ENCODE results near the gene RAX2. TPM values are rescaled to one million over a fixed set of nuclear protein-coding genes. Genes with fewer than 3 reads are reported as not detected.

The RAX2 gene
- total and polyA plus RNA-seq, 2 of the 8 experiments (the other 6 are each of a cell fraction or from before 2014, with no cell fraction given) = 0.08 TPM; not detected in 1

DNA sequence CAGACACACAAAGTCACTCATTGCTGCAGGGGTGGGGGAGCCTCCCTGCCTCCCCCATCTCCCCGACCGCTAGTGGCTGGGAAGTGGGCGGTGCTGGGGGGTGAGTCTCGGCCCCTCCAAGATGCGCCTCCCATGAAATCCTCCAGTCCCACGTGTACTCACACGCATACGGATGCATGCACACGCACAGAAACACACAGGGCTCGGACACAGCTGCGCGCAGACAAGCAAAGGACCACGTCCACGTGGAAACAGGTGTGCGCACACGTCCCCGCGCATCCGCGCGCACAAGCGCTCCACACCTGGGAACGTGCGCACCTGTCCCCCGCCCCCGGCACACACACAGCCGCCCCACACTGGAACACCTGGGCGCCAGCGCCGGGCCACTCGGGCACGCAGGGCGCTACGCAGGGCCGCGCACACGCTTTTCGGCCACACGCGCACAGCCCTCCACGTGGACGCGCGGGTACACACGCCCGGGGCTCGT, 13.5 kb upstream of the RAX2 start:
- Histone ChIP-seq H4K91ac (replicated peaks; ENCODE audit: insufficient read length, low read length) (peak overlapping the region; percentile 74), H3K4ac (replicated peaks; ENCODE audit: insufficient read length, low read depth, low read length) (peak overlapping the region; percentile 78), H3K27ac (ENCODE audit: low read depth, low read length) (no peak overlapping the region), H2BK120ac (replicated peaks; ENCODE audit: low read depth, low read length) (peak overlapping the region; percentile 90), H2BK20ac (ENCODE audit: low read length) (0 out of 2 replicates have a peak overlapping the region, but pooled peaks have one; percentile 80), H2AK5ac (ENCODE audit: low read depth, low read length) (no peak overlapping the region; the same call in 1 of the 2 replicates), H2AFZ (ENCODE audit: low read length) (no peak overlapping the region; the same call in 1 of the 2 replicates), H3K36me3 (ENCODE audit: control insufficient read depth in 2 of 4, insufficient read depth in 4 of 4, low read length in 3 of 4) (peaks cover 0 to 14% (median 3%) of the 10 kb centered on the region in 4 experiments; a peak in 2 of 8 replicates), H3K79me2 (ENCODE audit: control insufficient read depth in 1 of 2, insufficient read depth in 2 of 2, low read length in 2 of 2) (no peaks in the 10 kb centered on the region), H3K23me2 (ENCODE audit: low read depth, low read length) (peaks cover 7% of the 10 kb centered on the region; the same call in 1 of the 2 replicates), H4K8ac (ENCODE audit: extremely low read depth, insufficient read depth, low read length) (peak overlapping the region; percentile 88; the same call in 1 of the 2 replicates), H3K4me1 (replicated peaks in 1 of 4; ENCODE audit: control insufficient read depth in 3 of 4, insufficient read depth in 4 of 4, low read length in 3 of 4) (peaks cover 0 to 9% (median 1%) of the 10 kb centered on the region in 4 experiments; a peak in 3 of 7 replicates), H3K9me3 (ENCODE audit: insufficient read depth in 2 of 2, low read depth in 1 of 2, low read length in 1 of 2) (peaks cover 17 to 22% of the 10 kb centered on the region in 2 experiments), H3K79me1 (ENCODE audit: low read depth, low read length) (no peaks in the 10 kb centered on the region), H2BK5ac (ENCODE audit: low read depth, low read length) (peak overlapping the region; percentile 44; the same call in 1 of the 2 replicates), H3K27me3 (replicated peaks in 1 of 4; ENCODE audit: control insufficient read depth in 3 of 4, extremely low read depth in 1 of 4, insufficient read depth in 3 of 4, low read length in 3 of 4) (peaks cover 0 to 17% (median 7%) of the 10 kb centered on the region in 4 experiments; a peak in 6 of 7 replicates), H3K56ac (replicated peaks; ENCODE audit: insufficient read length, low read depth, low read length) (peak overlapping the region; percentile 39), H3K14ac (ENCODE audit: insufficient read length) (no peak overlapping the region), H3K9ac (replicated peaks in 1 of 4; ENCODE audit: extremely low read depth in 1 of 4, low read depth in 3 of 4, low read length in 3 of 4) (peak overlapping the region in 1 of 4 experiments; percentile 71; a peak in 2 of 7 replicates), H3K4me2 (ENCODE audit: insufficient read depth in 1 of 2, low read depth in 2 of 2, low read length in 2 of 2) (peak overlapping the region; percentile 73 to 74), H3K23ac (ENCODE audit: insufficient read length) (no peak overlapping the region), H3K18ac (ENCODE audit: extremely low read depth, low read length) (peak overlapping the region; percentile 90; the same call in 1 of the 2 replicates), H4K5ac (ENCODE audit: insufficient read length, low read depth, low read length) (no peak overlapping the region), H3K4me3 (ENCODE audit: extremely low read depth in 1 of 4, insufficient read depth in 2 of 4, low read depth in 3 of 4, low read length in 4 of 4) (peak overlapping the region; percentile 48 to 95 (median 66)), H4K20me1 (replicated peaks in 1 of 2; ENCODE audit: control insufficient read depth in 1 of 2, insufficient read depth in 2 of 2, low read length in 2 of 2) (no peaks in the 10 kb centered on the region), H2BK12ac (ENCODE audit: low read depth, low read length) (peak overlapping the region; percentile 80; the same call in 1 of the 2 replicates), H2BK15ac (ENCODE audit: low read length) (no peak overlapping the region)
- DNase-seq (ENCODE audit: low read depth in 1 of 2, low spot score in 2 of 2) (no peak), FAIRE-seq (no peak)
- CTCF ChIA-PET (ENCODE audit: partially characterized antibody) = interaction anchor here (0.6 to 1.1 kb wide), 2 partner anchors 33 to 431 kb away, joined by 3 read pairs; no protein-coding TSS in a partner anchor
- WGBS, 2 experiments (ENCODE audit: extremely low coverage in 1 of 2, insufficient coverage in 1 of 2, insufficient read length in 1 of 2, insufficient replicate concordance in 2 of 2, low coverage in 1 of 2, low lambda C conversion rate in 2 of 2, missing lambda C conversion rate in 1 of 2) = 7% methylated on average over 41 of the region's 47 CpGs; no CpG with 5 or more reads in 1 of the 2 experiments
- TF ChIP-seq SRF (IDR thresholded peaks at IDR 0.05; ENCODE audit: low read depth, low read length) (no peak), CEBPB (IDR thresholded peaks at IDR 0.05; ENCODE audit: low read depth, low read length) (no peak), SUZ12 (IDR thresholded peaks at IDR 0.05; ENCODE audit: low read length) (peak; percentile 59; the same call in 1 of the 2 replicates), KDM1A (IDR thresholded peaks at IDR 0.05; ENCODE audit: borderline replicate concordance, low read length) (peak; percentile 22; the same call in 1 of the 2 replicates), CHD1 (IDR thresholded peaks at IDR 0.05; ENCODE audit: low read depth, low read length) (no peak), NRF1 (IDR thresholded peaks at IDR 0.05; ENCODE audit: low read depth, low read length) (no peak), CREB1 (IDR thresholded peaks at IDR 0.05) (peak; percentile 27; the same call in 1 of the 2 replicates), YY1 (IDR thresholded peaks at IDR 0.05; ENCODE audit: low read depth, low read length) (no peak), MAFK (IDR thresholded peaks at IDR 0.05; ENCODE audit: low read depth, low read length) (no peak), BRCA1 (IDR thresholded peaks at IDR 0.05; ENCODE audit: low read depth, low read length) (no peak), TAF7 (optimal IDR thresholded peaks at IDR 0.05; ENCODE audit: borderline replicate concordance, low read depth, low read length) (no peak), EGR1 (IDR thresholded peaks at IDR 0.05; ENCODE audit: borderline replicate concordance, low read depth, low read length) (no peak)
- TF ChIP-seq, protein P1, sequence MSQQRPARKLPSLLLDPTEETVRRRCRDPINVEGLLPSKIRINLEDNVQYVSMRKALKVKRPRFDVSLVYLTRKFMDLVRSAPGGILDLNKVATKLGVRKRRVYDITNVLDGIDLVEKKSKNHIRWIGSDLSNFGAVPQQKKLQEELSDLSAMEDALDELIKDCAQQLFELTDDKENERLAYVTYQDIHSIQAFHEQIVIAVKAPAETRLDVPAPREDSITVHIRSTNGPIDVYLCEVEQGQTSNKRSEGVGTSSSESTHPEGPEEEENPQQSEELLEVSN (IDR thresholded peaks at IDR 0.05) = no peak
- POLR2A ChIA-PET (ENCODE audit: partially characterized antibody) = interaction anchor here (0.8 to 4.4 kb wide), 5 partner anchors 13 to 202 kb away, joined by 3 to 19 read pairs (median 3); partner anchors contain the start of genes APBA3, EEF2, MRPL54 and NMRK2
